Measurements from ENCODE around the gene GCKR.

GCKR gene, protein sequence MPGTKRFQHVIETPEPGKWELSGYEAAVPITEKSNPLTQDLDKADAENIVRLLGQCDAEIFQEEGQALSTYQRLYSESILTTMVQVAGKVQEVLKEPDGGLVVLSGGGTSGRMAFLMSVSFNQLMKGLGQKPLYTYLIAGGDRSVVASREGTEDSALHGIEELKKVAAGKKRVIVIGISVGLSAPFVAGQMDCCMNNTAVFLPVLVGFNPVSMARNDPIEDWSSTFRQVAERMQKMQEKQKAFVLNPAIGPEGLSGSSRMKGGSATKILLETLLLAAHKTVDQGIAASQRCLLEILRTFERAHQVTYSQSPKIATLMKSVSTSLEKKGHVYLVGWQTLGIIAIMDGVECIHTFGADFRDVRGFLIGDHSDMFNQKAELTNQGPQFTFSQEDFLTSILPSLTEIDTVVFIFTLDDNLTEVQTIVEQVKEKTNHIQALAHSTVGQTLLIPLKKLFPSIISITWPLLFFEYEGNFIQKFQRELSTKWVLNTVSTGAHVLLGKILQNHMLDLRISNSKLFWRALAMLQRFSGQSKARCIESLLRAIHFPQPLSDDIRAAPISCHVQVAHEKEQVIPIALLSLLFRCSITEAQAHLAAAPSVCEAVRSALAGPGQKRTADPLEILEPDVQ

DNA sequence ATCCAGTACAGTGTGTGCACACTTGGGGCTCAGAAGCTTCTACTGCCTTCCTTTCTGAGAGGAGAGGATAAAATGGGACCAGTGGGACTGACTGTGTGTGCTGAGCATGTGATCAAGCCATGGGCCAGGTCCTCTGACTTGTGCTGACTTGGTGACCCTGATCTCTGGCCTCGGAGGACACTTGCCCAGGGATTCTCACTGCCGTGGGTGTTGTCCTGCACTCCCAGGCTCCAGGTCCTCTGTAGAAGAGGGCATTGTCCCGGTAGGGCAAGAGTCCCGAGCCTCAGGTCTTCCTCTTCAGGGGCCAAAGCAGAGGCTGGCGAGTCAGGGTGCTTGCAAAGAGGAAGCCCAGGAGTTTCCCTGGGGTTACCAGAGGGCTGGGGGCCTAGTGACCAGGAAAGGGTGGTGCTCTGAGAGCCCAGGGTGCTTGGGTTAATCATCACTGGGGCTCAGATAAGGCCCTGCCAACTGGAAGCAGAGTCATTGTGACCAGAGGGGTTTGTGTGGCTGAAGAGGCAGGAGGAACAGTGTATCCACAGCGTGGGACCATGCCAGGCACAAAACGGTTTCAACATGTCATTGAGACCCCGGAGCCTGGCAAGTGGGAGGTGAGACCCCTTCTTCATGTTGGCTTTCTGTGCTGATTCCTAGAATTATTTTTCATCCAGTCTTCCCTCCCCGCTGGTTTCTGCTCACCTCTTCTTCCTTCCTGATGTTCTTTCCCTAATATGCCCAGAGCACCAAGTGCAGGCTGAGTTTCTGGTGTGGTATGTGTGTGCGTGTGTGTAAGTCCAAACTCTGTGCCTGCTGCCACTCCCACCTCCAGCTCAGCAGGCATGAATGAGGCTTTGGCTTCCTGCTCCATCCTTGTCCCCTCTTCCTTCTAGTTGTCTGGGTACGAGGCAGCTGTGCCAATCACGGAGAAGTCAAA is at the start of gene GCKR:
Gene GCKR (plus strand): TSS at position 483 of the 931 bp plus-strand sequence. CDS start 66 bp downstream, at position 549.
- no peak for DNase-seq

DNA sequence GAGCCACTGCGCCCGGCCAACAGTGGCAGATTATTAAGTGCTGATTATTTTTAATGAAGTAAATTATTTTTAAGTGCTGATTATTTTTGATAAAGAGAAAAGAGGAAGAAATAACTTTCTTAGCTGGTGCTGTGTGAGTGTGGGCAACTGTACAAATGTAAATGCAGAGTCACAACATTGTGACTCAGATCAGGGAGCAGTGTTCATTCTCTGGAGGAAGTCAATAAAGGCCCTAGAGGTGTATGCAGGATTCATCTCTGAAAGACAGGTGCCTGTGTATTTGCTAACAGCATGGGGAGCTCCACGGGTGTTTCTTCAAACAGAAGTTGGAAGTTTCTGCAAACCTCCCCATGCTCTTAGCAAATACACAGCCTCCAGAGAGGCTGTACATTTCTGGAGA is 48.3 kb upstream of the GCKR start:
- no peak for DNase-seq

DNA sequence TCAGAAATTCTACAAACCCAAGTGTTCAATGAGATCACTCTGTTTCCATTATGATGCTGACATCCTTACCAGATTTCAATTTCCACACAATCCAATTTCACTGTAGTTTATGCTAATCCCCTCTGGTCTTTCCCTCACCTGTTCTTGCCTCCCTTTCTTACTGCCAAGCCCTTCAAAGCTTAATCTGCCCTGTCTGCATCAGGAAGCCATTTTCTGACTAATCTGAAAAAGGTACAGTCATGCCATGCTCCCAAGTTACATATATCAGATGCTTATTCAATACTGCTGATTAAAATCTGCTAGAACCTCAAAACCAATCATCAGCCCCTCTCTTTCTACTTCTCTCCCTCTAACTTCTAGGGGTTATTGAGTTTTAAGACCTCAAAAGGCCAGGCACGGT is 45.5 kb upstream of the GCKR start:
- no peak for DNase-seq

DNA sequence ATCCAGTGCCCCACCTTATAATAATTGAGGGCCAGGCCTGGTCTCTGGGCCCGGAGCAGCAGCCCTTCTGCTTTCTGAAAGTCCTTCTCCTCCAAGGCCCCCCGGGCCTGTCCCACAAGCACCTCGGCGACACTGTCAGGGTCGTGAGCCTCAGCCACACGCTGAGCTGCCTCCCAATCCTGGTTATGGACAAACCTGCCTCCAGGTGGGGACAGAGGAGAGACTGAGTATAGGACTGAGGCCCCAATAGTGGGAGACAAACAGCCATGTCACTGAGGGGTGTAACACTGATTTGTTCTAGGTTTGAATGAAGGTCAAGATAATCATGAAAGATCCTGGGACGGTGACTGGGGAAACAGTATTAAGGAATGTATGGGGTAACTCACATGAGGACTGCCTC is 42.7 kb upstream of the GCKR start:
- no peak for DNase-seq

DNA sequence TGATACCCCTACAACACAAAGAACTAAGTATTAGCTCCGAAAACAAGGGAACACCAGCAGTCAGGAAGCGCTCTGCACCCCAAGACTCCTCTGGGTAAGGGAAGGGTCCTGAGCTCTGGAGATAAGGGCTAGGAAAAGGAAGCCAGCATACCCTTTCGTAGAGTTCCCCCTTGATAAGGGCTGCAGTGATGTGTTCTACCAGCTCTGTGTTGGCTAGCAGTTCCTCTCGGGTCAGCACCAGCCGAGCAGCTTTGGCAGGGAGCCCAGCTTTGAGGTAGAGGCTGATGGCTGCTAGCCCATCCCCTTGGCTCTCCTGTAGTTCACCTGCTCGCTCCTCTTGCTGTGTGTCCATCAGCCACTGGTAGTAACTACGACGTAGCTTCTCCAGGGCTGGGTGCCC is 35.5 kb upstream of the GCKR start:
- no peak for DNase-seq

DNA sequence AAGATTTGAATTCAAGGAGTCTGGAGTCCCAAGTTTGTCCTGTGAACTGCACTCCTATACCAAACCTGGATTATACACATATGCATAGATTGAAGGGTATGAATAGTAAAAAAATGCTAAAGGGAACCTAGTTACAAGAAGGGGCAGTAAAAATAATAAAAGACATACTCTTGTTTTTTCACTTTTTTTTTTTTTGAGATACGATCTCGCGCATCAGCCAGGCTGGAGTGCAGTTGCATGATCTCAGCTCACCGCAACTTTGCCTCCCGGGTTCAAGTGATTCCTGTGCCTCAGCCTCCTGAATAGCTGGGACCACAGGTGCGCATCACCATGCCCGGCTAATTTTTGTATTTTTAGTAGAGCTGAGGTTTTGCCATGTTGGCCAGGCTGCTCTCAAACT is 32.2 kb upstream of the GCKR start:
- no peak for DNase-seq

DNA sequence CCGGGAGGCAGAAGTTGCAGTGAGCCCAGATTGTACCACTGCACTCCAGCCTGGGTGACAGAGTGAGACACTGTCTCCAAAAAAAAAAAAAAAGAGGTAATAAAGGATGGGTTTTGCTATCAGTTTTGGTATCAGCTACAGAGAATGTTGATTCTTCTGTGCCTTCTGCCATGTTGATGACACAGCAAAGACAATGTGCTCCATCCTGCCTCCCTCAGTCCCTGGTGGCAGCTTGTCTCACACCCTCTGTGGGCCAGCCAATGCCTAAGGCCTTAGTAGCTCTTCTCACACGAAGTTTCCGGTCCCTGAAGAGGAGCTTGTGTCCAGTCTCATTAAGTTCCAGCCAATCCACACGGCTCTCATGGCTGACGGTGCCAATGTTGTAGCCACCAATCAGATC is 24.7 kb upstream of the GCKR start:
- no peak for DNase-seq

DNA sequence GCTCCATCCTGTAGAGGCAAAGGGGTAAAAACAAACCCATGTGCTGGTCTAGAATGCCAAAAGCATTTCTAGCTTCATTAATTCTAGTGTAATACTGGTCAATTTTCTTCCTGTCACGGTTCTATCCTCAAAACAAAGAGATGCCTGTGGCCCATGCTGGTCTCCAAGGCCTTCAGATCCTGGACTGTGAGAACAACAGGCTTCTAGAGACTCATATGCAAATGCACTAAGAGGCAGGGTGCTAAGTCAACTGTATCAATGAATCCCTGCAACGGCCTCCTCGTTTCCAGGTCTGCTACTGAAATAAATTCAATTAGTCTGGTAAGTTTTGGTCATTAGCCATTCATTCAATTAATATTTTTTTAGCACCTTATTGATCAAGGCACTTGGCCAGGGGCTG is 11.1 kb upstream of the GCKR start:
- no peak for DNase-seq

DNA sequence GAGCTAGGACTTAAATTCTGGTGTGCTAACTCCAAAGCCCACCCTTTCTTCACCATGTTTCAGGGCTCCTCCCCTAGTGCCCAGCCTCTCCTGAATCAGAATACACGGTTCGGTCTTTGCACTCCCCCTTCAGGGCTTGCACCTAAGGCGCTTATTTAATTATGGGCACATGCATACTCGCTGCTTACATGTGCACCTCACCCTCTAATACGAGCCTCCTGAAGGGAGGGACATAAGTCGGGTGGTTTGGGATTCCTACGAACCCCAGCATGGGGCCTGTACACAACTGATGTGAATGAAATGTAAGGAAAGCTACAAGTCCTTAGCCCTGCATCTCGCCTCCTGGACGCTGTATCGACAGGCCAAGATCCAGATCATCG is 7.5 kb upstream of the GCKR start:
- peak; percentile 69 for DNase-seq

DNA sequence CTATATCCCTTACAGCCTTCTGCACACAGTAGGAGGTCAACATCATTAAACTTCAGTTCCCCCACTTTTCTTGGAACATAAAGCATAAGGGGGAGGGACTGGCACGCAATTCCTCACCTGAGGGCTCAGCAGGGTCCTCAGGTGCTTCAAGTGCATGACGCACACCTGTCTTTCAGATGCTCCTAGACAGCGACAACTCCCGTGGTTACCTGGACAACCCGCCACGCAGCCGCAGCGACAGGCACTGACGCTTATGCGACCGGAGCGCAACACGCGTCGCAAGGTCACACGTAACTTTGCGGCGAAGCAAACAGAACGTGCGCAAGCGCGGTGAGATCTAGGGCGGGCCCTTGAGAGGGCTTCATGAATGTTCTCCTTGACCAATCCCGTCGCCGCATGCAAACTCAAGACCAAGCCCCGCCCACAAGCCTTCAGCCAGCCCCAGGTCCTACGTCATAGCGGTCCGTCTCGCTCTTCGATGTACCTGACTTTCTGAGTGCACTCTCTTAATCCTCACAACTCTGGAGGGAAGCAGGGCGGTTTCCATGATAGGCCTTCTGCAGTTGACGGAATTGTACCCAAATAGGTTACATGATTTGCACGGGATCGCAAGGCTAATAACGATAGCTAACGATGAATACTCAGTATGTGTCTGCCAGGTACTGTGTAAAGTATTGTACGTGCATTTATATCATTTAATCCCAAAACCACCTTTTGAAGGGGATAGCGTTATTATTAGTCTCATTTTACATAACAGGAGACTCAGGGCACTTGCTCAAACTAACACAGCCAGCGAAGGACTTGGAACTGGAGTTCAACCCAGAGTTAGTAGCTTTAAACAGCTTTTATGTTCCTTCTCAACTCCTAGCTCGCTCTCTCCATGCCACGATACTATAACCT is 6.9 kb upstream of the GCKR start, which contains the start of gene IFT172:
Gene IFT172 (minus strand): TSS at position 246 of the 900 bp plus-strand sequence. CDS start 90 bp downstream, at position 156.
- peak; percentile 99 for DNase-seq

DNA sequence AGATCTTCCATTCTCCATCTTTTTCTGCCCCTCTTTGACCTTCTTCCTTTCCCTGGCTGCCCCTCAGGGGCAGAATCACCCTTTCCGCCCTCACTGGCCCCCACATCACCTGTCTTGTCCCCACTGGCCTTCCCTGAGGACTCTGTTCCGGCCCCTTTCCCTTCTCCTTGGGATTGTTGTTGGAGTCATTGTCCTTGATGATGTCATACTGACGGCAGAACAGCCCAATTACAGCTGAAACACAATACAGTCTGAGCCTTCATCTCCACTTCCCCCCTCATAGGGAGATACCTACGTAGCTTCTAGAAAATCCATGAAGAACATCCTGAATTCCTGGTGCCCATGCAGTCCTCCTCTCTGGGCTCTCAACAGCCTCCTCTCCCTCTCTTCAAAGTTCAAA is 4.1 kb upstream of the GCKR start:
- no peak for DNase-seq

DNA sequence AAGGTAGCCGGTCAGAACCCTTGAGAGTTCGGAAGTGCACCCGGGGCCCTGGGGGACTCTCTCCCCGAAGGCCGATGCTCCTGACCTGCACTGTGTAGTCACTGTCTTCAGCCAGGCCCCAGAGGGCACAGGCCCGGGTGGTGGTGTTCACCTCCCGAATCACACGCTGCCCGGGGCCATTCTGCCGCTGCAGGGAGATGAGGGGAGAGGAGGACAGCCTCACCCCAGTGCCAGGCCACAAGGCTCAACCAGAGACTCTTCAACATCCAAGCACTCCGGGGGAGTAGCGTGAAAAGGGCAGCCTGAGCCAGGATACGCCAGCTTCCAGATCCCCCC is 2.7 kb upstream of the GCKR start:
- DNase-seq, result no peak

DNA sequence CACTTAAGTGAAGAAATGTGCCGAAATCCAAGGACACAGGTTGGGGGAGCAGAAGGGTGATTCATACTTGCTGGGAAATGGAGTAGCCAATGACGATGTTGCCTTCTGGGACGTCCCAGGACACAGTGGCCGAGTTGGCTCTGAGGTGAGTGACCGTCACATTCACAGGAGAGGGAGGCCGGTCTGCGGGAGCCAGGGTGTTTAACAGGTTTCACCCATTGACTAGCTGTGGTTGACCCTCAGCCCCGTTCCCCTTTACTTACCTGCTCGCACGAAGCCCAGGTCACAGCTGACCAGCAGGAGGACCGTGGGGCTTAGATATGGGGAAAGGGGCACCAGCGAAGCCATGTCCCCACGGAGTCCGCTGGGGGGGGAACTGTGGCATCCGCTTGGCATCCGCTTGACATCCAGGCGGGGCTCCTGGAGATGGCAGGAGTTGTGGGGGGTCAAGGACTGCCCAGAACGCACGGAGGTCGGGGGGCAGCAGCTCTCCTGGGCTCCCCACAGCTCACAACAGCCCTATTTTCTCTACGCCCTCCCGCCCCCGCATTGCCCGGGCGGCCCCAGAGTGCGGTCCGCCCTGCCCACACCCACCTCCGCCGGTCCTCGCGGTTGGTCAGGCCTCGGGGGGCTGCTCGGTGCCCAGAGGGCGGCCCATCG is 2.2 kb upstream of the GCKR start:
- DNase-seq, result no peak

DNA sequence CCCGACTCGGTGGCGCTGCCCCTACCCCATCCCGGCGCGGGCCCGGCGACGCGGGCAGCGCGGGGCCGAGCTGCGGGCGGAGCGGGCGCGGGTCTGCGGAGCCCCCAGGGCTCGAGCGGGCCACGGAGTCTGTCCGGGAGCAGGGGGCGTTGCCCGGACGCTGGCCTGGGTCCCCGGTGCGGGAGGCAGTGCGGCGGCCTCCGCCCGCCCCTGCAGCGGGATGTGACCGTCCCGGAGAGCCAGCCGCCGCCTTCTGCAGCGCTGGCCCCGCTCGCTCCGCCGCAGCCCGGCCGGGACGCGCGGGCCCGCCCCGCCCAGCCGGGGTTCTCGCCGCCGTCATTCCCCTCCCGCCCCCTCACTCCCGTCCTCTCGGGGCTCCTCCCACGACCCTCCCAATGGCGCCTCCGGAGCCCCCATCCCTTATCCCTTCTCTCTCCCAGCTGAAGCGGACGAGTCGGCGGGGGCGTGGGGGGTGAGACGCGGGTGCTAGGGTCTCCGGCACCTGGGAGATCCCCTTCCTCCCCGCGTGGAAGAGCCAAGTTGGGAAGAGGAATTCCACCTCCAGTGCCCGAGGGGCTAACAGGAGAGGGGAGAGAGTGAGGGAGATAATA is 1.6 kb upstream of the GCKR start, which contains the start of gene FNDC4:
Gene FNDC4 (minus strand): TSS at position 257 of the 611 bp plus-strand sequence. CDS start 521 bp downstream, outside the sequence.
- DNase-seq, result no peak

DNA sequence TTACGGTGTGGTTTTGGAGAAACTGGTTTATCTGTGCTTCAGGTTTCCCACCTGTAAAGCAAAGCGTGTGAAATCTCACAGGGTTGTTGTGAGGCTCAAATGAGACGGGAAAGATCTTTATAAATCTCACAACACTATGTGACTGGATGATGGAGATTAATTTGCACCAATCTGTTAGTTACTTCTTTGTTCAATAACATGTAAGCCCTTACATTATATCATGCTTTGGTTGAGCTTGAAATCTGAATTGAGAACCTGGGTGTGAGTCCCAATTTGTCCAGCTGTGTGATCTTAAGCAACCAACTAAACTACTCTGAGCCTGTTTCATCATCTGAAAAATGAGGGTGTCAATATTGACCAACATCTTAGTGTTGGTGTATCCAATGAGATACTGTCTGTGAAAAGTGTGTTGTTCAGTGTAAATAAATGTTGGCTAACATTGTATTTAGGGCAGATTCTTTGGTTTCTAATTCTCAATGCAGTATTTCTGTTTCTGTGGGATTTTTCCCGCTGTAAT is 741 bp upstream of the GCKR start:
- no peak for DNase-seq

DNA sequence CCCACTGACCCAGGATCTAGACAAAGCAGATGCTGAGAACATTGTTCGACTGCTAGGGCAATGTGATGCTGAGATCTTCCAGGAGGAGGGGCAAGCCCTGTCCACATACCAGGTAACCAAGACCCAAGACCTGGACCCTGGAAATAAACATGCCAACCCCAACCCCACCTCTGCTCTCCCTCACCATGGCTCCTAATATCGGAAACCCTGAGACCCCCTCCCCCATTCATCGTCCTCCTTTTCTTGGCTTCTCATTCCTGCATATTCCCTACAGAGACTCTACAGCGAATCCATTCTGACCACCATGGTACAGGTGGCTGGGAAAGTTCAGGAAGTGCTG is 619 bp downstream of the GCKR start:
- DNase-seq, result no peak

DNA sequence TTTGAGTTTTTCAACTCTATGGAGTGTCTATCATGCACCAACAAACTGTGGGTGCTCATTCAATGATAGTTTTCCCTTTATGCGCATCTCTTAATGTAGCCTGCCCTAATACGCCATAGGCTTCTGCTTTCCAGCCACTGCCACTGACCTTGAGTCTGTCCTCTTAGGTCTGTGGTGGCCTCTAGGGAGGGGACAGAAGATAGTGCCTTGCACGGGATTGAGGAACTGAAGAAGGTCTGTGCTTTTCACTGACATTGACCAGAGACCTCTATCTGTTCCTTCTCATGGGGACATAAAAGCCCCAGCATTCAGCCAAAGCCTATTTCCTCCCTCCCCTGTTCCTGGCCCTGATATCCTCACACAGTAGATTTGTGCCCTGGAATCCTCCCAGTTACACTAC is 2.3 kb downstream of the GCKR start:
- no peak for DNase-seq

DNA sequence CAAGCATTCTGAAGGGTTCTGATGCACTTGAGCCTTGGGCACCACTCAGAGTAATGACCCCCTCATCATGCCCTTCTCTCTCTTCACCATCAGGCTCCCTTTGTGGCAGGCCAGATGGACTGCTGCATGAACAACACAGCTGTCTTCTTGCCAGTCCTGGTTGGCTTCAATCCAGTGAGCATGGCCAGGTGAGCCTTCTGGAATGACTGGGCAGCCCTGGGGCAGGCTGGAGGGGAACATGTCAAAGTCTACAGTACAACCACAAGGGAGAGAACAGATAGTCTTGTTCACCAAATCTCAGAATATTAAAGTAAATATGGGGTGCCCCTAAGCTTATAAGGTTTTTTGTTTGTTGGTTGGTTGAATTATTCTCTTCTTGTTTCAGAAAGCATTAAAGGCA is 4.4 kb downstream of the GCKR start:
- DNase-seq, result no peak

DNA sequence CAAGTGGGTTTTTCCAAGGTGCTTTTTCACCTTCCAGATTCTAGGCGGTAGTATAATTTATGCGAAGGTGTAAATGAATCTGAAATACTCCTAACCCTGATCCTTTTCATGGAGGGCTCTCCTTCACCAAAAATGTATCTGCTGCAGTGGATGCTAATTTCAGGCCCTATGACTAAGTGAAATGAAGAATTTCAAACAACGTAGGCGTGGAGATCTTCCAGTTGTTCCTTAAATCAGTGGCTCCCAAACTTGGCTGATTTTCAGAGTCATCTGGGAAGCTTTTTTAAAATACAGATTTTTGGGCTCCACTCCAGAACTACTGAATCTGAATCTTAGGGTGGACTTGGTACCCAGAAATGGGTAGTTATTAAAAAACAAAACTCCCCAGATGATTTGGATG is 5.5 kb downstream of the GCKR start:
- DNase-seq, result no peak

DNA sequence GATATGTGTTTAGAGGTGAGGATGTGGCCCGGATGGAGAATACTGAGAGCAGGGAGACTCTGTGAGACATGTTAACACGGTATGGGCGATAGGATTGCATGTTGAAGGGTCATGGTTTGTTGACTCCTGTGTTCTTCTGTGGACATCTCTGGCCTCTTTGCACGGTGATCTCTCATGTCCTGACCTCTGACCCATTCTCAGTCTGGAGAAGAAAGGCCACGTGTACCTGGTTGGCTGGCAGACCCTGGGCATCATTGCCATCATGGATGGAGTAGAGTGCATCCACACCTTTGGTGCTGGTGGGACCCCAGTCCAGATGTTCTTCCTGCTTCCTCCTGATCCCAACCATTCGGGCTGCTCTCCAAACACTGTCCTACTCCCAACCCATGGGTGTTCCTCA is 9.9 kb downstream of the GCKR start:
- no peak for DNase-seq

DNA sequence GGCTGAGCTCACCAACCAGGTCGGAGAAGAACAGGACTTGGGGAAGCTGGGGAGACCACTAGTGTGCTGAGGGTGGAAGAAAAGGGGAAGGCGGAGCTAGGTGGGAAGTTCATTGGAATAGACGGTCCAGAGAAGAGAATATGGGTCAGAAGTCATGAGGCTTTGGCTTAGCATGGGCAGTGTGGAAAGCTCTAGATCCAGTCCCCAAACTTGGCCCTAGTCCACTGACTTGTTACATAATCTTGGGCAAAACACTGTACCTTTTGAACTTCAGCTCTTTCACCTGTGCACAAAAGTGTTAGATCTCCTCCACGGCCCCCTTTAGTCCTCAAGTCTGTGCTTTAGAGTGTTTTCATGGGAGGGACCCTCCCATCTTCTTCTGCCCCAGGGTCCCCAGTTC is 10.7 kb downstream of the GCKR start:
- DNase-seq, result no peak
